RWPE2 (cell line): ENCODE results near the gene DLG2.

Source experiments
- ATAC-seq: fragments of 200-7000 bp; cut with Tn5 transposase; 3 replicates; pipeline ENCODE4 v1.9.1; 2021; ENCODE audit warnings: low read depth
- DNase-seq: peaks from one replicate; pipeline ENCODE4 v3.0.0-alpha.2; 2020; ENCODE audit warnings: low spot score
- H3K27ac ChIP-seq: fragments of 450-650 bp; 2 replicates; pipeline ENCODE4 v1.5.1; 2017; ENCODE audit warnings: mild to moderate bottlenecking; ENCODE audit not compliant: poor library complexity, severe bottlenecking
- H3K27me3 ChIP-seq: fragments of 250-450 bp; sonication (Bioruptor Pico); 2 replicates; pipeline ENCODE4 v1.5.1; 2021; ENCODE audit warnings: mild to moderate bottlenecking, moderate library complexity; ENCODE audit not compliant: insufficient read depth, poor library complexity, severe bottlenecking
- H3K36me3 ChIP-seq: fragments of 250-450 bp; sonication (Bioruptor Pico); 2 replicates; pipeline ENCODE4 v1.5.1; 2020; ENCODE audit warnings: low read depth, mild to moderate bottlenecking, moderate library complexity
- H3K4me1 ChIP-seq: fragments of 250-450 bp; sonication (Bioruptor Pico); 2 replicates; pipeline ENCODE4 v1.5.1; 2021; ENCODE audit warnings: mild to moderate bottlenecking, moderate library complexity; ENCODE audit not compliant: insufficient read depth, poor library complexity, severe bottlenecking
- H3K4me3 ChIP-seq: fragments of 250-450 bp; sonication (Bioruptor Pico); 2 replicates; pipeline ENCODE4 v1.5.1; 2021; ENCODE audit warnings: mild to moderate bottlenecking, moderate library complexity; ENCODE audit not compliant: severe bottlenecking
- H3K9me3 ChIP-seq: fragments of 250-450 bp; sonication (Bioruptor Pico); 2 replicates; pipeline ENCODE4 v1.5.1; 2021; ENCODE audit warnings: mild to moderate bottlenecking, moderate library complexity; ENCODE audit not compliant: severe bottlenecking
- CTCF ChIP-seq: fragments of 450-650 bp; IDR thresholded peaks from one replicate; pipeline ENCODE4 v1.5.1; 2017; ENCODE audit warnings: mild to moderate bottlenecking, moderate library complexity; ENCODE audit not compliant: poor library complexity, severe bottlenecking

The DLG2 gene

GRCh38 chr11:84270466-84270865 is 1356.7 kb downstream of the DLG2 start:
- Histone ChIP-seq H3K36me3 (no peaks in the 10 kb centered on the region), H3K4me3 (no peak overlapping the region), H3K27me3 (peaks cover 27% of the 10 kb centered on the region), H3K4me1 (no peaks in the 10 kb centered on the region), H3K9me3 (no peaks in the 10 kb centered on the region), H3K27ac (no peak overlapping the region)
- no peak for TF ChIP-seq CTCF
- ATAC-seq (no peak), DNase-seq (no peak)

- no peak overlapping the region for H3K27ac ChIP-seq
- no peaks in the 10 kb centered on the region for H3K9me3 ChIP-seq
- no peaks in the 10 kb centered on the region for H3K4me1 ChIP-seq
- no peaks in the 10 kb centered on the region for H3K36me3 ChIP-seq
- H3K27me3 ChIP-seq: peaks cover 14% of the 10 kb centered on the region
- no peak for TF ChIP-seq CTCF
- no peak overlapping the region for H3K4me3 ChIP-seq
- ATAC-seq (no peak), DNase-seq (no peak)
Observed at GRCh38 chr11:84264066-84264465, 1363.1 kb downstream of the DLG2 start.

GRCh38 chr11:84261707-84262106 is 1365.4 kb downstream of the DLG2 start:
- ATAC-seq: no peak
- no peaks in the 10 kb centered on the region for H3K4me1 ChIP-seq
- H3K9me3 ChIP-seq: no peaks in the 10 kb centered on the region
- H3K4me3 ChIP-seq: no peak overlapping the region
- H3K27ac ChIP-seq: no peak overlapping the region
- TF ChIP-seq CTCF: no peak
- H3K36me3 ChIP-seq: no peaks in the 10 kb centered on the region
- DNase-seq: no peak
- peaks cover 5% of the 10 kb centered on the region for H3K27me3 ChIP-seq

- ATAC-seq (no peak), DNase-seq (no peak)
- H3K4me3 ChIP-seq: no peak overlapping the region
- no peaks in the 10 kb centered on the region for H3K36me3 ChIP-seq
- TF ChIP-seq CTCF: no peak
- H3K9me3 ChIP-seq: no peaks in the 10 kb centered on the region
- no peak overlapping the region for H3K27ac ChIP-seq
- no peaks in the 10 kb centered on the region for H3K4me1 ChIP-seq
- peaks cover 2% of the 10 kb centered on the region for H3K27me3 ChIP-seq
Observed at GRCh38 chr11:84260862-84261261, 1366.3 kb downstream of the DLG2 start.

- TF ChIP-seq CTCF: no peak
- Histone ChIP-seq H3K27ac (no peak overlapping the region), H3K4me3 (no peak overlapping the region), H3K4me1 (no peaks in the 10 kb centered on the region), H3K27me3 (no peaks in the 10 kb centered on the region), H3K9me3 (no peaks in the 10 kb centered on the region), H3K36me3 (no peaks in the 10 kb centered on the region)
- ATAC-seq: no peak
- DNase-seq: no peak
Observed at GRCh38 chr11:84256618-84257017, 1370.5 kb downstream of the DLG2 start.
